ENCODE data around the gene MEX3C. TPM values are rescaled to one million over a fixed set of nuclear protein-coding genes. Genes with fewer than 3 reads are reported as not detected.

The MEX3C gene
- total and polyA plus RNA-seq, 2 of the 4 experiments (the other 2 are of a cell fraction) = 26.0 to 50.9 TPM

GRCh38 chr18:51229328-51229727 is 31.8 kb upstream of the MEX3C start:
- no peak overlapping the region for H3K56ac ChIP-seq (ENCODE audit: extremely low read depth, insufficient read depth, low read length)
- ATAC-seq (ENCODE audit: low read depth) (no peak), DNase-seq (no peak)
- in situ Hi-C loops (cut with MboI; ENCODE audit: low sequenced_read_pairs) (no loop called here), intact Hi-C loops (cut with micrococcal nuclease) (no loop called here), dilution Hi-C loops (cut with HindIII; ENCODE audit: low sequenced_read_pairs, unreplicated experiment) (no loop called here)
- H2BK15ac ChIP-seq (ENCODE audit: low read depth, low read length) = no peak overlapping the region
- H3K9me3 ChIP-seq (ENCODE audit: control insufficient read depth, insufficient read depth, low read length) = no peaks in the 10 kb centered on the region
- CTCF ChIA-PET = no interaction called here
- no peak overlapping the region for H4K91ac ChIP-seq (ENCODE audit: insufficient read depth, low read depth, low read length)
- no peaks in the 10 kb centered on the region for H3K27me3 ChIP-seq (ENCODE audit: control insufficient read depth, insufficient read depth, low read length)
- no peak overlapping the region for H3K4ac ChIP-seq (ENCODE audit: low read depth, low read length)
- no peaks in the 10 kb centered on the region for H3K4me1 ChIP-seq (ENCODE audit: control insufficient read depth, insufficient read depth, low read length)
- H3K9me1 ChIP-seq (ENCODE audit: insufficient read depth, low read length) = no peaks in the 10 kb centered on the region
- no peak for TF ChIP-seq RCOR1 (IDR thresholded peaks at IDR 0.05; ENCODE audit: insufficient replicate concordance, low read length)
- no peak for TF ChIP-seq CEBPB (IDR thresholded peaks at IDR 0.05; ENCODE audit: low read depth, low read length)
- no peak for TF ChIP-seq BHLHE40 (IDR thresholded peaks at IDR 0.05; ENCODE audit: low read depth, low read length)
- TF ChIP-seq CHD1 (IDR thresholded peaks at IDR 0.05; ENCODE audit: low read depth, low read length) = no peak
- no peak for TF ChIP-seq SMC3 (IDR thresholded peaks at IDR 0.05; ENCODE audit: low read depth, low read length)
- no peak for TF ChIP-seq MXI1 (IDR thresholded peaks at IDR 0.05; ENCODE audit: borderline replicate concordance, low read depth, low read length)
- H2AK9ac ChIP-seq (replicated peaks; ENCODE audit: low read depth, low read length, poor library complexity) = no peak overlapping the region
- no peak overlapping the region for H2BK5ac ChIP-seq (ENCODE audit: low read depth, low read length, poor library complexity, severe bottlenecking)
- H3K27ac ChIP-seq (ENCODE audit: insufficient read depth, low read length) = no peak overlapping the region
- H3K18ac ChIP-seq (ENCODE audit: low read depth, low read length) = no peak overlapping the region
- H3K9ac ChIP-seq (ENCODE audit: low read depth, low read length) = no peak overlapping the region
- no peak overlapping the region for H2BK20ac ChIP-seq (ENCODE audit: low read depth, low read length)
- no peak overlapping the region for H4K8ac ChIP-seq (ENCODE audit: low read depth in 2 of 2, low read length in 2 of 2)
- no peaks in the 10 kb centered on the region for H3K36me3 ChIP-seq (ENCODE audit: control insufficient read depth, insufficient read depth, low read length)
- H2AK5ac ChIP-seq (ENCODE audit: low read depth, low read length) = no peak overlapping the region
- H3K79me1 ChIP-seq (ENCODE audit: low read depth in 1 of 2, low read length in 2 of 2) = no peaks in the 10 kb centered on the region
- H4K5ac ChIP-seq (ENCODE audit: low read depth, low read length) = no peak overlapping the region
- no peak overlapping the region for H3K4me3 ChIP-seq (ENCODE audit: insufficient read depth, low read depth, low read length)
- no peak overlapping the region for H2BK120ac ChIP-seq (ENCODE audit: low read depth, low read length)
- H3K14ac ChIP-seq (replicated peaks; ENCODE audit: low read depth, low read length) = no peak overlapping the region
- H3K23ac ChIP-seq (ENCODE audit: low read depth, low read length) = no peak overlapping the region
- no peak overlapping the region for H3K4me2 ChIP-seq (ENCODE audit: low read depth, low read length)
- WGBS, 2 experiments (ENCODE audit: extremely low coverage in 2 of 2, insufficient read length in 1 of 2) = 47% methylated on average over 2 of the region's 4 CpGs; no CpG with 5 or more reads in 1 of the 2 experiments
- no peaks in the 10 kb centered on the region for H4K20me1 ChIP-seq (ENCODE audit: insufficient read depth, low read length)
- no peak overlapping the region for H2AFZ ChIP-seq (replicated peaks; ENCODE audit: low read length, poor library complexity)
- POLR2A ChIA-PET (ENCODE audit: unreplicated experiment) = no interaction called here
- no TSS peak for BruUV-seq (replicated peaks)
